Endometrial microvascular endothelial cells (primary cell): ENCODE results near the gene OR14A2. TPM values are rescaled to one million over a fixed set of nuclear protein-coding genes. Genes with fewer than 3 reads are reported as not detected.

ENCODE experiments used
- total RNA-seq: library from RNA; depleted of rRNA; stranded (reverse); fragments of >200 nt; gene quantifications from one replicate; pipeline ENCODE4 v1.2.3, GENCODE V29; 2015; ENCODE audit errors: inconsistent ontology term

OR14A2 gene
- total RNA-seq, 1 donor from 2014 or later: not detected

Other genes starting within 250 kb of the OR14A2 start
- not detected for gene OR2C3, start 211.7 kb downstream of the OR14A2 start, total RNA-seq
- gene GCSAML, start 199.0 kb downstream of the OR14A2 start, total RNA-seq: not detected
- not detected for gene OR2G2, start 159.8 kb downstream of the OR14A2 start, total RNA-seq
- gene OR2G3, start 142.6 kb downstream of the OR14A2 start, total RNA-seq: not detected
- not detected for gene OR13G1, start 68.4 kb downstream of the OR14A2 start, total RNA-seq
- not detected for gene OR6F1, start 31.5 kb downstream of the OR14A2 start, total RNA-seq
- gene OR14K1, start 9.5 kb downstream of the OR14A2 start, total RNA-seq: not detected
- not detected for gene OR1C1, start 12.4 kb upstream of the OR14A2 start, total RNA-seq
- not detected for gene OR14A16, start 76.0 kb upstream of the OR14A2 start, total RNA-seq
- not detected for gene OR11L1, start 93.8 kb upstream of the OR14A2 start, total RNA-seq
- 0.65 TPM for gene TRIM58, start 109.0 kb upstream of the OR14A2 start, total RNA-seq
- gene OR2W3, start 147.4 kb upstream of the OR14A2 start, total RNA-seq: not detected
- not detected for gene OR2T8, start 172.1 kb upstream of the OR14A2 start, total RNA-seq
- not detected for gene OR2AJ1, start 176.7 kb upstream of the OR14A2 start, total RNA-seq
- gene OR2L8, start 200.7 kb upstream of the OR14A2 start, total RNA-seq: not detected
- gene OR2AK2, start 217.1 kb upstream of the OR14A2 start, total RNA-seq: not detected